Measurements from ENCODE around the gene SPTBN1.

GRCh38 chr2:54634564-54635511 is 178.7 kb downstream of the SPTBN1 start:
- TF ChIP-seq YY1 (IDR thresholded peaks at IDR 0.05; ENCODE audit: insufficient read depth, insufficient read length) (no peak), ZNF274 (IDR thresholded peaks at IDR 0.05; ENCODE audit: low read depth, low read length) (no peak)
